NAMALWA (cell line): Measurements from ENCODE around the gene ADAMTS3.
"Not testable (repeated sequence)": the region's sequence is repeated elsewhere in the genome, so short reads cannot be mapped to it uniquely, and the experiment has no call there.

ENCODE experiments used
- DNase-seq: peaks from one replicate; pipeline ENCODE4 v3.0.0-alpha.2; 2015; ENCODE audit warnings: low spot score

ADAMTS3 gene

DNA sequence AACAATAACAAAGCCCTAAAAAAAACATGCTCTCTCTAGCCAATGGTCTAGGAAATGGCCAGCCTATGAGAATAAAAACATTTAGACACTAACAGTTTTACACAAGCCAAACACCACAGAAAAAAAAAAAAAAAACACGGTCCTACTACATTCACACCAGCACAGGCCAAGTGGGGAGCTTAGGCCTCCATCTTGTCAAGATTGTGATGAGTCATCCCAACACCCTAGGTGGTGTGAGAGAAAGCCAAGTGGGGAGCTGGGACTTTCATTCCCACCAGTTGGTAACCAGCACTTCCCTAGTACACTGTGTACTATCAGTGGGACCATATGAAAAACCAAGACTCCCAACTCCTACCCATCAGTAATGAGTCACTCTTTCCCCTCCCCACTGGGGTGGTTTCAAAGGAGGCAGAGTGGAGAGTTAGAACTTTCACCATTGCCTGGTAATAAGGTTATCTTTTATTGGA lies 95.6 kb downstream of the ADAMTS3 start:
- DNase-seq, result no peak

GRCh38 chr4:72471816-72472215 lies 97.2 kb downstream of the ADAMTS3 start:
- DNase-seq, result no peak

DNA sequence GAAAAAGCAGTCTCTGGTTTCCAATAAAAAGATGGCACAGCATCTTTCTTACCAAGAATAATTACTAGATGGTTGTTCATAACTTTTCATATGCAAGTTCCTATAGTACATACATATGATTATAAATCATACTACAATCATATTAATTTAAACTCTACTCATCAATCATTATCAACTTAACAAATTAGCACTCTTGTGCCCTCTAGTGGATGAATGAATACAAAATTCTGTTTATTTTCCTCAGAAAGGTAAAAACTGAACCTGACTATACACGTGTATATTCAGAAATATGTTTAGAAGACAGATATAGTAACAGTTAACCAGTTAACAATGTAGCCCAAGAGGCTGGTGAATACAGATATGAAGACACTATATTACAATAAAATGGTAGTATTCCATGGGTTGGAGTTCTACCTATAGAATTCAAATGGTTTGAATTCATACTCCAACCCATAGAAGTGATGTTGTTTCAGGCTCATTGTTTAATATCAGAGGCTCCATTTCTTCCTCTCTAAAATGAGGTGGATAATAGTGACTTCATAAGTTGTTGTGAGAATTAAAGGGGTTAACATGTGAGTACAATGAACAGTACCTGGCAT lies 100.0 kb downstream of the ADAMTS3 start:
- peak; percentile 57 for DNase-seq

GRCh38 chr4:72467633-72468032 lies 101.4 kb downstream of the ADAMTS3 start:
- DNase-seq, result no peak

DNA sequence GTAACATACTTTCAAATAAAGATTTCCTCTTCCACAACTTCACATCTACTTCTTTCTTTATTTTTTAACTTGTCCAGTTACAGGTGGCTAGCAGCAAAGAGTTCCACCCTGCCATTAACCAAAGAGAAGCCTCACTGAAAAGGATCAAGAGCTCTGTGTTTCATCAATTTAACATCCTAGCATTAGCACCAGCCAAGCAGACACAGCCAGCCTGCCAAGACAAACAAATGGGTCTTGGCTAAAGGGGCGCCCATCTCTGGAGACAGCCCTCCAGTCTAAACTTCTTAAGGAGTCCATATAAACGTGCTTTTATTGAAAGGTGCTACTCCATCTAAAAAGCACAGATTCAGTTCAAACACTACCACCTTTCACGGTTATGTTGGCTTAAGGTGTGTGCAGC lies 105.3 kb downstream of the ADAMTS3 start:
- DNase-seq, result no peak

GRCh38 chr4:72457158-72457557 lies 111.9 kb downstream of the ADAMTS3 start:
- DNase-seq, result no peak

DNA sequence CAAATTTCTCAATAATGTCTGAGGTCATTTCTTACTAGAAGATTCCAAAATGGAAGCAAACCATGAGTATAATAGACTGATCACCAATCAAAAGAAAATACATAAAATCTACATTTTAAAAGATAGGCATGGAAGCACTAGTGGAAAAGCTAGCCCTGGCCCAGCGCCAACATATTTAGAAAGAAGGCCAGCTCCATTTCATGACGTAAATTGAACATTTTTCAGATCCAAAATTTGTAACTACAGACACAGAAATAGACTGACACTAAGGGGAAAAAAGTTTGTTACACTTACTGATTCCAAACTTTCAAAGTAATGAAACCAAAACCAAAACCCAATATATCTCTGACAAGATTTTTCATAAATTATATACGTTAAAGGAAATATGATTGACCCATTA lies 117.7 kb downstream of the ADAMTS3 start:
- no peak for DNase-seq

- no peak for DNase-seq
Observed at GRCh38 chr4:72449705-72450104, 119.3 kb downstream of the ADAMTS3 start.

- DNase-seq, result no peak
Observed at GRCh38 chr4:72448231-72448630, 120.8 kb downstream of the ADAMTS3 start.

- no peak for DNase-seq
Observed at GRCh38 chr4:72446353-72447055, 122.5 kb downstream of the ADAMTS3 start.

GRCh38 chr4:72444092-72444491 lies 124.9 kb downstream of the ADAMTS3 start:
- no peak for DNase-seq

- DNase-seq, result no peak
Observed at GRCh38 chr4:72442715-72443114, 126.3 kb downstream of the ADAMTS3 start.

DNA sequence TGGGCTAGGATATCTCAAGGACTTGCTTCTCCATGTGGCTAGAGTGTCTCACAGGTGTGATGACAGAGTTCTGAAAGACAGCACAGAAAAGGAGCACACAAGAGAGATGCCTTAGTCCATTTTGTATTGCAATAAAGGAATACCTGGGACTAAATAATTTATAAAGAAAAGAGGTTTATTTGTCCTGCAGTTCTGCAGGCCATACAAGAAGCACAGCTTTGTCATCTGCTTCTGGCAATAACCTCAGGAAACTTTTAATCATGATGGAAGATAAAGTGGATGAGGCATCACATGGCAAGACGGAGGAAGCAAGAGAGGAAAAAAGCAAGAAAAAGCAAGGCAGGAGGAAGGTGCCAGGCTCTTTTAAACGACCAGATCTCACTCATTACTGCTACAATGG lies 126.9 kb downstream of the ADAMTS3 start:
- no peak for DNase-seq

GRCh38 chr4:72440386-72440785 lies 128.6 kb downstream of the ADAMTS3 start:
- DNase-seq, result no peak

DNA sequence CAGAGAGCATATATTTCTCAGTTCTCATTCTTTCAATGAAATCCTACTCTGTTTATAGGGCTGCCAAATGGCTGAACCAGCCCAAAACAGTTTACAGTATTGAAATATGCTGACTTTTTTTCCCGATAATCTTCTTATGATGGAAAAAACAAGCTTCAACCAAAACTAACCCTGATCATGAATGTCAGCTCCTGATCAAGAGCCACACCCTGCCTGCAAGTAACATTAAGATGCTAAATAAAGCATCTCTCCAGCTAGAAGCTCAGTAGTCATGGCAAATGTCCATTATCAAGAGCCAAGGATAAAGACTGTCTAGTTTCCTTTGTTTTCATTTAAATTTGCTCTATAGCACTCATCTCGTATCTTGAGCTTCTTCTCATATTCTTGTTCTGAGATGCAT lies 136.0 kb downstream of the ADAMTS3 start:
- no peak for DNase-seq

DNA sequence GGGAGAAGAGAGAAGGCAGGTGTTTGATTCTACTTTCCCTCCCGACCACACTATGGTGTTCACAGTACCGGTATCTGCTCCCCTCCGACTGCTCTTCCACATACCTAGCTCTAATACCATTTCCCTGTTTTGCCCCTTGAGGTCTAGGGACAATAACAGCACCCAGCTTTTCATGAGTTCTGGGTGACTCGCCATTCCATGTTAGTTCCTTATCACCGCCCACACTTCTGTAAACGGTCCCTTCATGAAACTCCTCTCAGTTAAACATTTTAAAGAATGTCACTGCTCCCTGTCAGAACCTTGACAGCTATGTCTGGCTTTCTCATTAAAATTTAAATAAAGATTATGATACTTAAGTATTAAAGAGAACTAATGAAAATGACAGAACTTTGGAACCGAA lies 136.7 kb downstream of the ADAMTS3 start:
- no peak for DNase-seq

DNA sequence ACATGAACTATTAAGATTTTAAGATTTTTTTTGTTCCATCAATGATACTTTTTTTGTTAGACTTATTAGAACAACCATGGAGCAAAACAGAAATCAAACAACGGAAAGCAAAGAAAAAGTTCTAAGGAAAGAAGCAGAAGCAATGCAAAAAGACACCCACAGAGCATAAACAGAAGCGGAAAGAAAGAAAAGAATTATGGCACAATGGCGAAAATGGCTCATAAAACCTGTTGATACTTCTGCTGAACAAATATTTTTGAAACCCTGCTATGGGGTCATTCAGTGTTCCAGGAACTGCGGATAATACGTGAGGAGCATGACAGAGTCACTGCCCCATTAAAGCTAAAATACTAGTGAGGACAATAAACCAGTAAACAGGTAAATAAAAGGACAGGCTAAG lies 138.0 kb downstream of the ADAMTS3 start:
- DNase-seq, result no peak

GRCh38 chr4:72430050-72430449 lies 139.0 kb downstream of the ADAMTS3 start:
- DNase-seq, result no peak

DNA sequence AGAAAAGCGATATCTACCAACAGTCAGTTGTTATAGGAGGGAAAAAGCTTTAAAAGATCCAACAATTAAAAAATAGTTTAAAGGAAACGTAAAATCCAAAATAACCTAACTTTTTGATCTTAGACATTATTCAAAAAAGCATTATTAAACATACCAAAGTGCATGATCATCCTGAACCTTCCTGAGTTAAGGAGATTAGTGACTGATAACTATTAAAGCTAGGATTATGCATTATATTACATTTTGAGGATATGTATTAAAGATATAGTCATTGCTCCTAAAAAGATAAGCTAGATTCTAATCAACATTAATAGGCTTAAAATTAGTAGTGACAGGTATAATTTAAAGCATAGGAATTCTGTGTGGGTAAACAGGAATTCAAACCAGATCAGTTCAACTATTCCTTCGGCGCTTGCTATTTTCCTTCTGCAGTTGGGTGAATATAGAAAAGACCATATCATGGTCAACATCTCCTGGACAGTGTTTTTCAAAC lies 139.6 kb downstream of the ADAMTS3 start:
- DNase-seq, result no peak

GRCh38 chr4:72427057-72427456 lies 142.0 kb downstream of the ADAMTS3 start:
- no peak for DNase-seq

DNA sequence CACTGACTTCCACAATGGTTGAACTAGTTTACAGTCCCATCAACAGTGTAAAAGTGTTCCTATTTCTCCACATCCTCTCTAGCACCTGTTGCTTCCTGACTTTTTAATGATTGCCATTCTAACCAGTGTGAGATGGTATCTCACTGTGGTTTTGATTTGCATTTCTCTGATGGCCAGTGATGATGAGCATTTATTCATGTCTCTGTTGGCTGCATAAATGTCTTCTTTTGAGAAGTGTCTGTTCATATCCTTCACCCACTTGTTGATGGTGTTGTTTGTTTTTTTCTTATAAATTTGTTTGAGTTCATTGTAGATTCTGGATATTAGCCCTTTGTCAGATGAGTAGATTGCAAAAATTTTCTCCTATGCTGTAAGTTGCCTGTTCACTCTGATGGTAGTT lies 143.1 kb downstream of the ADAMTS3 start:
- DNase-seq, result not testable (repeated sequence)

- no peak for DNase-seq
Observed at GRCh38 chr4:72424006-72424405, 145.0 kb downstream of the ADAMTS3 start.

GRCh38 chr4:72422416-72422815 lies 146.6 kb downstream of the ADAMTS3 start:
- DNase-seq, result no peak

GRCh38 chr4:72418458-72418857 lies 150.6 kb downstream of the ADAMTS3 start:
- no peak for DNase-seq
